Neural progenitor cell (in vitro differentiated cells): ENCODE results near the gene ANKRD12.

ENCODE experiments used
- CTCF ChIP-seq: fragments of 200-600 bp; sonication (generic); IDR thresholded peaks from 2 replicates; pipeline ENCODE4 v1.5.1; 2017; ENCODE audit warnings: antibody characterized with exemption, mild to moderate bottlenecking
- EZH2 ChIP-seq: fragments of 200-600 bp; sonication (generic); IDR thresholded peaks from 2 replicates; pipeline ENCODE4 v1.6.1; 2017; ENCODE audit warnings: antibody characterized with exemption, mild to moderate bottlenecking, moderate library complexity

- TF ChIP-seq CTCF: no peak
- no peak for TF ChIP-seq EZH2
Measured at GRCh38 chr18:9137168-9138066, 836 bp downstream of the ANKRD12 start.
